Endothelial cell of umbilical vein (primary cell): ENCODE data around the gene BLOC1S4. TPM values are rescaled to one million over a fixed set of nuclear protein-coding genes. Genes with fewer than 3 reads are reported as not detected.

Source experiments
- BruUV-seq: library from RNA; stranded (reverse); fragments of 400-500 nt; replicated peaks from 2 replicates; lab custom pipeline; 2021; lab: Mats Ljungman, UMichigan
- CTCF ChIA-PET: fragments of 300-600, 350-600 bp; sonication (Branson Sonifier 250); formaldehyde crosslinking; loops from one replicate; lab custom pipeline; 2021; ENCODE audit warnings: antibody characterized with exemption, inconsistent platforms; lab: Charles Lee
- POLR2A ChIA-PET: fragments of 300-600, 350-600 bp; sonication (Branson Sonifier 250); formaldehyde crosslinking; loops from one replicate; lab custom pipeline; 2021; ENCODE audit warnings: antibody characterized with exemption, inconsistent platforms; lab: Charles Lee
- DNase-seq: peaks from one replicate; pipeline ENCODE4 v3.0.0-alpha.2; 2011; ENCODE audit warnings: low read depth, low spot score
- FAIRE-seq: peaks from 2 replicates; lab custom pipeline; 2011; peaks lifted over from hg19 to GRCh38; lab: Jason Lieb, UNC
- H2AFZ ChIP-seq: 2 replicates; pipeline ENCODE4 v1.6.0; 2012; ENCODE audit warnings: low read depth, low read length, control low read depth, inconsistent platforms
- H3K27ac ChIP-seq: 2 replicates; pipeline ENCODE4 v1.5.1; 2011; ENCODE audit warnings: low read depth, mild to moderate bottlenecking, control low read depth, low read length, moderate library complexity; ENCODE audit not compliant: insufficient read depth
- H3K27me3 ChIP-seq, 2 experiments: 2 replicates each; pipeline versions ENCODE4 v1.6.0 to v1.6.1; 2011; ENCODE audit warnings: low read length in 2 of 2, mixed read lengths in 1 of 2; ENCODE audit not compliant: control insufficient read depth in 2 of 2, insufficient read depth in 2 of 2
- H3K36me3 ChIP-seq, 2 experiments: 2 replicates in 1 of 2; 3 replicates in 1 of 2; pipeline ENCODE4 v1.5.1; 2011; ENCODE audit warnings: low read length in 2 of 2, mild to moderate bottlenecking in 1 of 2, moderate library complexity in 1 of 2; ENCODE audit not compliant: control insufficient read depth in 2 of 2, insufficient read depth in 2 of 2; ENCODE audit errors: extremely low read depth in 1 of 2
- H3K4me1 ChIP-seq: 3 replicates; pipeline ENCODE4 v1.5.1; 2011; ENCODE audit warnings: mild to moderate bottlenecking, low read length; ENCODE audit not compliant: control insufficient read depth, insufficient read depth; ENCODE audit errors: extremely low read depth
- H3K4me2 ChIP-seq: 2 replicates; pipeline ENCODE4 v1.6.1; 2011; ENCODE audit warnings: low read length, control low read depth, mixed read lengths; ENCODE audit not compliant: insufficient read depth
- H3K4me3 ChIP-seq, 3 experiments: fragments of 200-600 bp in 1 of 3; sonication (generic), shearing (Covaris generic) in 1 of 3; replicated peaks in 1 of 3; 2 replicates each; pipeline ENCODE4 v1.5.1; 2011 to 2016; ENCODE audit warnings: control low read depth in 3 of 3, low read length in 3 of 3, mild to moderate bottlenecking in 2 of 3, inconsistent platforms in 1 of 3, low read depth in 1 of 3, moderate library complexity in 1 of 3; ENCODE audit not compliant: insufficient read depth in 1 of 3
- H3K79me2 ChIP-seq: 2 replicates; pipeline ENCODE4 v1.6.0; 2012; ENCODE audit warnings: low read length, inconsistent platforms; ENCODE audit not compliant: control insufficient read depth, insufficient read depth
- H3K9ac ChIP-seq: replicated peaks from 2 replicates; pipeline ENCODE3; 2011; ENCODE audit warnings: low read length, control low read depth; ENCODE audit not compliant: insufficient read depth; ENCODE audit errors: extremely low read depth
- H3K9me1 ChIP-seq: replicated peaks from 3 replicates; pipeline ENCODE4 v1.6.0; 2011; ENCODE audit warnings: mild to moderate bottlenecking, low read length; ENCODE audit not compliant: control insufficient read depth, insufficient read depth; ENCODE audit errors: extremely low read depth
- H3K9me3 ChIP-seq: replicated peaks from 2 replicates; pipeline ENCODE4 v1.5.1; 2012; ENCODE audit warnings: low read length, inconsistent platforms; ENCODE audit not compliant: control insufficient read depth, insufficient read depth
- H4K20me1 ChIP-seq: replicated peaks from 2 replicates; pipeline ENCODE3; 2011; ENCODE audit warnings: mild to moderate bottlenecking, low read length; ENCODE audit not compliant: control insufficient read depth, insufficient read depth; ENCODE audit errors: extremely low read depth
- EZH2 ChIP-seq: IDR thresholded peaks from 2 replicates; pipeline ENCODE4 v1.6.1; 2012; ENCODE audit warnings: borderline replicate concordance, low read depth, mild to moderate bottlenecking, moderate library complexity, low read length, inconsistent platforms; ENCODE audit not compliant: severe bottlenecking
- FOS ChIP-seq: IDR thresholded peaks from 2 replicates; pipeline ENCODE4 v1.6.1; 2011; ENCODE audit warnings: mild to moderate bottlenecking, low read length, moderate library complexity, borderline replicate concordance; ENCODE audit not compliant: insufficient read depth
- JUN ChIP-seq: IDR thresholded peaks from 2 replicates; pipeline ENCODE4 v1.6.1; 2011; ENCODE audit warnings: borderline replicate concordance, low read depth; ENCODE audit not compliant: insufficient read length, insufficient read depth
- dilution Hi-C: fragments of 300-500 bp; cut with MboI; formaldehyde crosslinking; loops from one replicate; pipeline ENCODE4 v1.15.0; 2019; ENCODE audit warnings: low sequenced_read_pairs; ENCODE audit not compliant: extremely low pct_ligation_motif_present
- intact Hi-C: fragments of 100-400 bp; cut with micrococcal nuclease; formaldehyde crosslinking; loops from one replicate; pipeline ENCODE4 v1.10.0; 2022
- polyA plus RNA-seq, 4 experiments: library from polyadenylated mRNA; depleted of rRNA in 3 of 4; stranded (reverse) in 3 of 4; unstranded in 1 of 4; fragments of >200 nt; gene quantifications; 2 replicates each; pipeline versions ENCODE4 v1.2.1 to v1.2.3, GENCODE V29; 2011 to 2012; ENCODE audit warnings: missing spikeins in 1 of 4
- total RNA-seq: library from RNA; stranded (reverse); gene quantifications from 2 replicates; pipeline ENCODE4 v1.2.3, GENCODE V29; 2021
- TF ChIP-seq, protein P1 (sequence below), 2 donors: IDR thresholded peaks; 1 replicate in 1 of 2; 2 replicates in 1 of 2; pipeline ENCODE4 v1.5.1; 2011; ENCODE audit warnings: low read length in 2 of 2, mild to moderate bottlenecking in 2 of 2, moderate library complexity in 2 of 2, control low read depth in 1 of 2, inconsistent platforms in 1 of 2, low read depth in 1 of 2; ENCODE audit not compliant: insufficient read depth in 1 of 2; ENCODE audit errors: extremely low read depth in 1 of 2
- TF ChIP-seq, protein P2 (sequence below): IDR thresholded peaks from 2 replicates; pipeline ENCODE4 v1.6.1; 2011; ENCODE audit not compliant: insufficient read depth, insufficient read length

The BLOC1S4 gene
- total and polyA plus RNA-seq, 2 donors (not counting 3 experiments of a cell fraction or from before 2014, with no cell fraction given), result 12.7 to 16.9 TPM

DNA sequence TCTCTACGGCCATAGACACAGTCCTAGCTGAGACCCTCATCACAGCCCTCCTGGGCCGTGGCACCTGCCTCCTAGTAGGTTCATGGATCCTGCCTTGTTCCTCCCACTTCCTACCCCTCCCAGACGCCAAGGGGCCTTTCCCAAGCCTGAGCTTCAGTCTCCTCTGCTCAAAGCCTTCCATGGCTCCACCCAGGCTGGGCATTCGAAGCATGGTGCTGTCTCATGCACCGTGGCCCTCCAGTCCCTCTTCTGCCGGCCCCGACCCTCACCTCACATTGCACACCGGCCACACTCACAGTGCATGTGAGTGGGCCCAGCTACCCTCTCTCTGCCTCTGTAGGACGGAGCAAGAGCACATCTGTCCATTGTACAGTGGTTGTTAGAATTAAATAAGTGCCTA is 44.9 kb downstream of the BLOC1S4 start:
- H3K9ac ChIP-seq, result no peak overlapping the region
- FAIRE-seq, result no peak
- ChIA-PET CTCF (interaction anchor here (2.1 to 3.1 kb wide), 2 partner anchors 9 to 113 kb away, joined by 8 to 12 read pairs; no protein-coding TSS in a partner anchor), POLR2A (no interaction called here)
- no peak for TF ChIP-seq JUN
- TF ChIP-seq, protein P1, sequence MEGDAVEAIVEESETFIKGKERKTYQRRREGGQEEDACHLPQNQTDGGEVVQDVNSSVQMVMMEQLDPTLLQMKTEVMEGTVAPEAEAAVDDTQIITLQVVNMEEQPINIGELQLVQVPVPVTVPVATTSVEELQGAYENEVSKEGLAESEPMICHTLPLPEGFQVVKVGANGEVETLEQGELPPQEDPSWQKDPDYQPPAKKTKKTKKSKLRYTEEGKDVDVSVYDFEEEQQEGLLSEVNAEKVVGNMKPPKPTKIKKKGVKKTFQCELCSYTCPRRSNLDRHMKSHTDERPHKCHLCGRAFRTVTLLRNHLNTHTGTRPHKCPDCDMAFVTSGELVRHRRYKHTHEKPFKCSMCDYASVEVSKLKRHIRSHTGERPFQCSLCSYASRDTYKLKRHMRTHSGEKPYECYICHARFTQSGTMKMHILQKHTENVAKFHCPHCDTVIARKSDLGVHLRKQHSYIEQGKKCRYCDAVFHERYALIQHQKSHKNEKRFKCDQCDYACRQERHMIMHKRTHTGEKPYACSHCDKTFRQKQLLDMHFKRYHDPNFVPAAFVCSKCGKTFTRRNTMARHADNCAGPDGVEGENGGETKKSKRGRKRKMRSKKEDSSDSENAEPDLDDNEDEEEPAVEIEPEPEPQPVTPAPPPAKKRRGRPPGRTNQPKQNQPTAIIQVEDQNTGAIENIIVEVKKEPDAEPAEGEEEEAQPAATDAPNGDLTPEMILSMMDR (IDR thresholded peaks at IDR 0.05; ENCODE audit: extremely low read depth in 1 of 2, insufficient read depth in 1 of 2, low read depth in 1 of 2, low read length in 2 of 2), result no peak
- no peak for TF ChIP-seq EZH2
- TF ChIP-seq, protein P2, sequence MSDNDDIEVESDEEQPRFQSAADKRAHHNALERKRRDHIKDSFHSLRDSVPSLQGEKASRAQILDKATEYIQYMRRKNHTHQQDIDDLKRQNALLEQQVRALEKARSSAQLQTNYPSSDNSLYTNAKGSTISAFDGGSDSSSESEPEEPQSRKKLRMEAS, result no peak
- TF ChIP-seq FOS, result no peak
- dilution Hi-C loops (no loop called here), intact Hi-C loops (no loop called here)
- H3K4me1 ChIP-seq, result no peaks in the 10 kb centered on the region
- H3K36me3 ChIP-seq, result no peaks in the 10 kb centered on the region
- no peak overlapping the region for H3K4me3 ChIP-seq
- DNase-seq, result no peak
- no peak overlapping the region for H3K27ac ChIP-seq
- no peak overlapping the region for H2AFZ ChIP-seq
- H3K27me3 ChIP-seq, result peaks cover 7 to 8% of the 10 kb centered on the region in 2 experiments
- no peak overlapping the region for H3K4me2 ChIP-seq
- H3K9me1 ChIP-seq, result no peaks in the 10 kb centered on the region
- no peaks in the 10 kb centered on the region for H3K9me3 ChIP-seq
- no peaks in the 10 kb centered on the region for H4K20me1 ChIP-seq
- BruUV-seq, result no TSS peak
- H3K79me2 ChIP-seq, result no peaks in the 10 kb centered on the region
